ENCODE results near the gene CARD8. TPM values are rescaled to one million over a fixed set of nuclear protein-coding genes. Genes with fewer than 3 reads are reported as not detected.
"Not testable (repeated sequence)": the region's sequence is repeated elsewhere in the genome, so short reads cannot be mapped to it uniquely, and the experiment has no call there.

The CARD8 gene, protein sequence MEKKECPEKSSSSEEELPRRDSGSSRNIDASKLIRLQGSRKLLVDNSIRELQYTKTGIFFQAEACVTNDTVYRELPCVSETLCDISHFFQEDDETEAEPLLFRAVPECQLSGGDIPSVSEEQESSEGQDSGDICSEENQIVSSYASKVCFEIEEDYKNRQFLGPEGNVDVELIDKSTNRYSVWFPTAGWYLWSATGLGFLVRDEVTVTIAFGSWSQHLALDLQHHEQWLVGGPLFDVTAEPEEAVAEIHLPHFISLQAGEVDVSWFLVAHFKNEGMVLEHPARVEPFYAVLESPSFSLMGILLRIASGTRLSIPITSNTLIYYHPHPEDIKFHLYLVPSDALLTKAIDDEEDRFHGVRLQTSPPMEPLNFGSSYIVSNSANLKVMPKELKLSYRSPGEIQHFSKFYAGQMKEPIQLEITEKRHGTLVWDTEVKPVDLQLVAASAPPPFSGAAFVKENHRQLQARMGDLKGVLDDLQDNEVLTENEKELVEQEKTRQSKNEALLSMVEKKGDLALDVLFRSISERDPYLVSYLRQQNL
- polyA plus RNA-seq (ENCODE audit: insufficient read length in 3 of 3), result 10 to 100 TPM; 50.6 to 61.0 (median 55.2) TPM

DNA sequence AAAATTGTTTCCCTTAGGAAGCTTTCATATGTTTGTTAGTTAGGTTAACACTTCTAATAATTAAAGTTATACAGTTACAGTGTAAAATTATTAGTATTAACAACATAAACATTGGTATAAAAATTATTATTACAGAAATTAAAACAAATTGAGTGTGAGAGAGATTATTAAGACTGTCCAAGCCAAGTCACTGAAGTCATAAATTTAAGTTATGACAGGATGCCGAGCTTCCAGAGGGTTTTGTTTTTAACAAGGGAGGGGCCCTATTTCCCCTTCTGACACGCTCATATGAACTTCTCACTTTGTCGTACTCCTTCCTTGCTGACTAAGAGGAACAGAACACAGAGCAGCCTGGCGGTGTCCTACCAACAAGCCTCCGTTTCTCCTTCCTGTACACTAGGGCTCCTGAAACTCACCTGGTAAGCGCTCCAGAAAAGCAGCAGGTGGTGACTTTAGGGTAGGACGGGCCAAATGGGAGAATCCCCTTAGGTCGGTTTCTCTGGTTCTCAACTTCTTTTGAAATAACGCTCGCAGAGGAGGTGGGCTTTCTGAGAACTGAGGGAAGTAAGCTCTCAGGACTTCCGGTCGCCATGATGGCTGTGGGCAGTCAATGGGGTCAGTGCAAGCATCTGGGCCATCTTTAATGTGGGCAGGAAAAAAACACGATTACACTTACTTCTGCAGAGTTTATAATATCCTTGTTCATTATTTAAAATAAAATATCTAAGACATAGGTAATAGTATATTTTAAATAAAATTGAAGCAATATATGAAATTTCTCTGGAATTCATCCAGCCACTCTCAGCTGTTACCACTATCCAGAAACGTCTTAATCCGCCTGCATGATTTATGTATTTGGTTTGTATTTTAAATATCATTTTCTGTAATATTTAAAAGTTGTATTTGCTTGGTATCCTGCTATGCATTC is at the start of gene CARD8:
TSS of gene CARD8 (minus strand) at position 537 of the 928 bp plus-strand sequence. CDS start 14,892 bp downstream, outside the sequence.
- peak; percentile 87 to 88 (median 88) for DNase-seq (ENCODE audit: low read depth in 3 of 3, low spot score in 2 of 3)

DNA sequence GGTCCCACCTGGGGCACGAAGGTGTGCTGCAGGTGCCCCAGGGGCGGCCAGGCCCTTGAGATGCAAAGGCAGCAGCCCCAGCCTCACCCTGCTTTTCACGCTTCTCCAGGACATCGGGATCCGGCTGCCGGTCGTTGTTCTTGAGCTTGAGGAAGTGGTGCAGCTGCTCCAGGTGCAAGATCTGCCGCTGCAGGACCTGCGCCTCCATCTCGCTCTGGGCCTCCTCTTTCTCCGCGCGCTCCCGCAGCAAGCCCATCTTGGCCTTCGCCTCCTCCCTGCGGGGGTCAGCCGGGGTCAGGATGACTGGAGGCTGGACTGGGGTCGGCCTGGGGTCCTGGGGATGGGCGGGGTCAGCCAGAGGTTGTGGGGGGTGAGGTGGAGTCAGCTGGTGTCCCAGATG is 48.2 kb upstream of the CARD8 start:
- DNase-seq (ENCODE audit: low read depth in 3 of 3, low spot score in 2 of 3), result no peak

DNA sequence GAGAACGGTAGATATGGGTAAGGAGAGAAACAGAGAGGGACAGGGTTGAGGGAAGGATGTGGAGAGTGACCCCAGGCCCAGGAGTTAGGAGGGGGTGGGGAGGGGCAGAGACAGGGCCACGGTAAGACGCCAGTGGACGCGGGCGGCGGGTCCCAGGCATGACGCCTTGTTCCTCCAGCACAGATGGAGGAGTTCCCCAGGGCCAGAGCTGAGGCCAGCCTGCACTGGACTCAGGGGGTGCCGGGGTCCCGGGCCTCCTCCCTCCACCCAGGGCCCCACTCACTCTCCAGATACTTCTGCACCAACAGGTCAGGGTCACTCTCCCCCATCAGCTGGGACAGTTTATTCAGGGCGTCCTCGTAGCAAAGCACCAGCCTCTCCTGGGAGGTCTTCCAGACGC is 47.7 kb upstream of the CARD8 start:
- no peak for DNase-seq (ENCODE audit: low read depth in 3 of 3, low spot score in 2 of 3)

DNA sequence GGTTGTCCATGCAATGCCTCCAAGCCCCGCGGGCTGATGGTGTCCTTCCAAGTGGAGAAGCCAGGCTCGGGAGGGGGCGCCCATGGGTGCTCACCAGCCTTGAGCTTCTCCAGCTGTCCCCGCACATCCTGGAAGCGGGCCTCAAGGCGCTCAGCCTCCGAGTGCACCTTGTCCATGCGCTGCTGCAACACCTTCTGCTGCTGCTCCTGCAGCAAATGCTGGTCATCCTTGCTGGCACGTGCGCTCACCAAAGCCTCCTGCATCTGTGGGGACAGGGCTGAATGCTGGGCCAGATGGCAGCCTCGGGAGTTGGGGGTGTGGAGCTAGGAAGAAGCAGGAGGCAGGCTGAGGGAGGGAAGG is 46.9 kb upstream of the CARD8 start:
- no peak for DNase-seq (ENCODE audit: low read depth in 3 of 3, low spot score in 2 of 3)

DNA sequence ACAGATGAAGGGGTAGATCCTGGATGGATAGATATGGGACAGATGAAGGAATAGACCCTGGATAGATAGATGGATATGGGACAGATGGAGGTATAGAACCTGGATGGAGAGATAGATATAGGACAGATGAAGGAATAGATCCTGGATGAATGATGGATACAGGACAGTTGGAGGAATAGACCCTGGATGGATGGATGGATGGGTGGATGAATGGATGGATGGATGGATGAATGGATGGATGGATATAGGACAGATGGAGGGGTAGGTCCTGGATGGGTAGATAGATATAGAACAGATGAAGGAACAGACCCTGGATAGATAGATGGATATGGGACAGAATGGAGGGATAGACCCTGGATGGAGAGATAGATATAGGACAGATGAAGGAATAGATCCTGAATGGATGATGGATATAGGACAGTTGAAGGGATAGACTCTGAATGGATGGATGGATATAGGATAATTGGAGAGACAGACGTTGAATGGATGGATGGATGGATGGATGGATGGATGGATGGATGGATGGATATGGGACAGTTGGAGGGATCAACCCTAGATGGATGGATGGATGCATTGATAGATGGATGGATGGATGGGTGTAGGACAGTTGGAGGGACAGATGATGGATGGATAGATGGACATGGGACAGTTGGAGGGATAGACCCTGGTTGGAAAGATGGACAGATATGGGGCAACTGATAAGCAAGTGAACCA is 46.3 kb upstream of the CARD8 start:
- no peak for DNase-seq (ENCODE audit: low read depth in 3 of 3, low spot score in 2 of 3)

DNA sequence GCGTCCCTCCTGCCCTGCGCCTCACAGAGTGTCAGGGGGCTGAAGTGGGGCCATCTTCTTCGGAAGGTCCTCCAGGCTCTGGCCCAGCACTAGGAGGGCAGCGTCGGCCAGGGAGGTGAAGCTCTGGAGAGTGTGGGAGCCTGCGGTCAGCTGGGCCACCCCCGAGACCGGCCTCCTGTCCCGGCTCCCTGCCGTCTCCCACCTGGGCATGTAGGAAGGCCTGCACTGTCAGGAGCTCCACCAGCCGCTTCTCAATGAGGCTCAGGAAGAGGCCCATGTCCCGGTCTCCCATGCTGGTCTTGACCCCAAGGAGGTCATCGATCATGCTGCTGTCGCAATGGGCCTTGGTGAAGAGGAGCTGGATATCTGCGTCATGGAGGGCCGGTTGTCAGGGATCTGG is 42.3 kb upstream of the CARD8 start:
- no peak for DNase-seq (ENCODE audit: low read depth in 3 of 3, low spot score in 2 of 3)

DNA sequence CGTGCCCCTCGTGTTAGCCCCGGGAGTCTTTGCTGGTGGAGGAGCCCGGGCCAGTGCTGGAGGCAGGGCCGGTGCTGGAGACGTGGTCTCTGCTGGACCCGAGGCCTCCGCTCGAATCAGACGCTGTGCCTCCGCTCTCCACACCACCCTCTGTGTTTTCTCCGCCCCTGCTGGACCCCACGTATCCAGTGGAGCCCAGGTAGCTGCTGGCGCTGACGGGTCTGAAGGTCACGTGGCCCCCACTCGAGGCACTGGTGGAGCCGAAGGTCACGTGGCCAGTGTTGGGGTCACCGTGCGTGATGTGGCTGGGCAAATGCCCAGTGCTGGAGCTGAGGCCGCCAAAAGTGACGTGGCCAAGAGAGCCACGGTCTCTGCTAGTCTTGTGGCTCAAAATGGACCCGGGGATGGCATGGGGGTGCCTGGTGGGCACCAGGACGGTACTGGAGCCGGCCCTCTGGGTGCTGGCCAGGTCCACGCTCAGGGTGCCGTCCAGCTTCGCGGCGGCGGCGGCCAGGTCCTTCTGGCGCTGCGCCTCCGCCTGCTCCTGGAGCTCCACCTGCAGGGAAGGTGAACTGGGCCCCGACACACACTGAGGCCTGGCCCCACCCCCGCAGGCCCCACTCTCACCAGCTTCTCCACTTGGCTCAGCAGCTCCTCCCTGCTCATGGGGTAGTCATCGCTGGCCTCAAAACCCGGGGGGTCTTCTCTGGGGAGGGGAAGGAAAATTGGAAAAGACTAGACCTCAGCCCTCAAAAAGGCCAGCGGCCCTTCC is 41.4 kb upstream of the CARD8 start:
- DNase-seq (ENCODE audit: low read depth in 3 of 3, low spot score in 2 of 3), result no peak

DNA sequence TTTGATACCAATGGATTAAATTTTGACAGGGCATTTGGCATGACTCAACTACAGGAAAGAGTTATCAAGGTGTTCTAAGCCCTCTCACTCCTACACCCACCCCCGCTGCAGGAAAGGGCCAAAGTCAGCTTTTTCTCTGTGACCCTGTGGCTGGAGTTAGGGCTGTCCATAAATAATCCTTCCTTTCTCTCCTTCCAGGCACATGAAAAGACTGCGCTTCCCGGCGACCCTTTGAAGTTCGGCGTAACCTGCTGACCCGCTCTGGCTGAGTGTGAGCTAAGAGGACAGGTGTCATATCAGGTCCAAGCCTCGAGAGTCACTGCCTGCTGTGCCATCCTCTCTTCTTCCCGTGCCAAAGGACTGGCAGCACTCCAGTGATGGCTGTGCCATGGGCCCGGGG is 39.7 kb upstream of the CARD8 start:
- DNase-seq (ENCODE audit: low read depth in 3 of 3, low spot score in 2 of 3), result no peak

DNA sequence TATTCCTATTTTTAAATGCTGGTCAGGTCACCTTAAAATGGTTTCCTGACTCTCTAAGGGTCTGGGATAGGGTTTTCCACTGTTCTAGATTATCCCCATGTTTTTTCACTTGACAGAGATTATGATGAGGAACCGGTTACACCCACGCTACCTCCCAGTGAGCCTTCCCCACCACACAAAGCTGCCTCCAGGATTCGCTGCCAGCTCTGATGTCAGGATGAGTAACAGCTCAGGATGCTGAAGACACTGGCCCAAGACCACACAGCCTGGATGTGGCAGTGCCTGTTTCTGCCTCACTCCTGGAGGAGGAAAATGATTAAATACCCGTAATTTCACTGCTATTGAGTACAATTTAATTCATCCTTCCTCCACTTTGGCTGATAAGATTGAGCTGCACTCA is 37.1 kb upstream of the CARD8 start:
- no peak for DNase-seq (ENCODE audit: low read depth in 3 of 3, low spot score in 2 of 3)

DNA sequence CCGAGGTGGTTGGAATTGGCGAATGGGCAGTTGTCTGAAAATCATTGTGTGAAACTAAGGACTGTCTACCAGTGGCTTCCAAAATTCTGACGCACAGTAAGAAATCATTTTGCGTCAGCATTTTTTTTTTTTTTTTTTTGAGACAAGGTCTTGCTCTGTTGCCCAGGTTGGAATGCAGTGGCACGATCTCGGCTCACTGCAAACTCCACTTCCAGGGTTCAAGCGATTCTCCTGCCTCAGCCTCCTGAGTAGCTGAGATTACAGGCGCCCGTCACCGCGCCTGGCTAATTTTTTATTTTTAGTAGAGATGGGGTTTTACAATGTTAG is 35.7 kb upstream of the CARD8 start:
- not testable (repeated sequence) for DNase-seq (ENCODE audit: low read depth in 3 of 3, low spot score in 2 of 3)

DNA sequence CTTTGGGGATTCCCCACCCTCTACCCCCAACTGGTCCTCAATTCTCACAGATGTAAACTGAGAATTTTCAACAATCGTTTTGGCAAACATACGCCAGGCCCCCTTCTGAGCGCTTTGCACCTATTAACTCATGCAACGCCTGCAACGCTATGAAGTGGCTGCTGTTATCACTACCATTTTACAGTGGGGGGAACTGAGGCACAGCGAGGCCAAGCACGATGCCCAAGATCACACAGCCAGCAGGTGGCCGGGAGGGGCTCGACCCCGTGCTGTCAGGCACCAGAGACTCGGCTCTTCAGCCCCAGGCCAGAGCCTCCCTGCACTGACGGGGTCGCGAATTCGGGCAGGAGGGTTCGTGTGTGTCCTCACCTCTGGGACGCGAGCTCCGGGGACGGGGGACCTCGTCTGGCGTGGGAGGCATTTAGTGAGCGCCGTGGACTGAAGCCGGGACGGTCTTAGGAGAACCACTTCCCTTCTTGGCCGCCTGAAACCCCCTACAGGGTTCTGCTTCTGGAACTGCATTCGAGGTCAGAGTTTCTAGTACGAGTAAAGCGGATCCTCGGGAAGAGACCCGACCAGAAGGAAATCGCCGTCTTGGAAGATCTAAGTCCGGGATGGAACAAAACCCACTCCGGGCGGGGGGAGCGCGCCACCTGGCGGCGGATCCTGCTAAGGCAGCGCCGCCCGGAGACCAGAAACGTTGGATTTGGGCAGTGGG is 35.2 kb upstream of the CARD8 start:
- DNase-seq (ENCODE audit: low read depth in 3 of 3, low spot score in 2 of 3), result peak; percentile 60 to 67 (median 67)

DNA sequence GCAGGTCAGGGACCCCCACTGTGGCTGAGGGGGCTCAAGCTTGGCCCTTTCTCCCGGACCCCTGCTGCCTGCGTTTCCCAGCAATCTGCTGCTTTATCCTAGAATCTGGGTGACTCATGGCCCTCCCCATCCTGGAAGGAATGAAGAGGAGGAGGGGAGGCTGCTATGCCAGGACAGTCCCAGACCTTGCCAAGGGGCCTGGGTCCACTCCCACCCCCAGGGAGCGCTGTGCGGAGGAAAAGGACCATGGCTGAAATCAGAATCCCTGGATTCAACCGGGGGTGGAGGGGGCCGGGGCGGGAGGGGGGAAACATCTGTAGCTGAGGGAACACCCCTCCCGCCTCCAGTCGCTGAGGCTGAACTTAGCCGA is 34.7 kb upstream of the CARD8 start:
- DNase-seq (ENCODE audit: low read depth in 3 of 3, low spot score in 2 of 3), result no peak

DNA sequence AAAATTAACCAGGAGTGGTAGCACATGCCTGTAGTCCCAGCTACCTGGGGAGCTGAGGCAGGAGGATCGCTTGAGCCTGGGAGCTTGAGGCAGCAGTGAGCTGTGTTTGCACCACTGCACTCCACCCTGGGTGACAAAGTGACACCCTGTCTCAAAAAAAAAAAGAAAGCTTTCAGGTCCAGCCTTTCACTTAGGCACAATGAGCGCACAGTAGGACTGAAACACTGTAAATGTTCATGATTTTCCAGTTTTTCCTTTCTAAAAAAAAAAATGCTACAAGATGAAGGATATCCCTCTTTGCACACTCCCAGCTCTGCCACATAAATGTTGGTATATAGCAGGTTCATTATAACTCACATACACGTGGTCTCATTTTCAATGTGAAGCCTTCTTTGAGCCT is 32.0 kb upstream of the CARD8 start:
- DNase-seq (ENCODE audit: low read depth in 3 of 3, low spot score in 2 of 3), result no peak

DNA sequence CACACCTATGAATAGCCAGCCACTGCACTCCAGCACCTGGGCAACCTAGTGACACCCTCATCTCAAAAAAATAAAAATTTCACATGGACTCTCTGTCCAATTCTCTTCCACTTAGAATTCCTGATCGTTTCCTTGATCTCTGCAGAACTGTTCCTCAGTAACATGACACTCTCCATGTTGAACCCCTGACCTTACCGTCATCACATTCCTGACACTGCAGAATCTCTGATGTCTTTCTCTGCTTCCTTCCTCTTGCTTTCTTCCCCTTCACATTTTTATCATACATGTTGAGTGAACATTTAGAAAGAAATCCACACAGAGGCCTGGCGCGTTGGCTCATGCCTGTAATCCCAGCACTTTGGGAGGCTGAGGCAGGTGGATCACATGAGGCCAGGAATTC is 29.2 kb upstream of the CARD8 start:
- DNase-seq (ENCODE audit: low read depth in 3 of 3, low spot score in 2 of 3), result no peak

DNA sequence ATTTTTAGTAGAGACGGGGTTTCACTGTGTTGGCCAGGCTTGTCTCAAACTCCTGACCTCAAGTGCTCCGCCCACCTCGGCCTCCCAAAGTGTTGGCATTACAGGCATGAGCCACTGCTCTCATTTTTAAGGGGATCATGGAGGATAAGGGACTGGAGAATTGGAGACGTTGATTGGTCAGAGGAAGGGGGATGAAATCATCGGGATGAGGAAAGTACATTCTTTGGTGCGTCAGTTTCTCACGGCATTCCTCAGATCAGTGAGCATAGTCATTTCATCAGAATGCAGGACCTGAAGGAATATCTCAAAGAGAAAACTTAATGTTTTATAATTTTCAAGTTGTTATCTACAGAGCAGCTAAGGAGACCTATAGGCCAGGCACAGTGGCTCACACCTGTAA is 28.2 kb upstream of the CARD8 start:
- DNase-seq (ENCODE audit: low read depth in 3 of 3, low spot score in 2 of 3), result no peak

DNA sequence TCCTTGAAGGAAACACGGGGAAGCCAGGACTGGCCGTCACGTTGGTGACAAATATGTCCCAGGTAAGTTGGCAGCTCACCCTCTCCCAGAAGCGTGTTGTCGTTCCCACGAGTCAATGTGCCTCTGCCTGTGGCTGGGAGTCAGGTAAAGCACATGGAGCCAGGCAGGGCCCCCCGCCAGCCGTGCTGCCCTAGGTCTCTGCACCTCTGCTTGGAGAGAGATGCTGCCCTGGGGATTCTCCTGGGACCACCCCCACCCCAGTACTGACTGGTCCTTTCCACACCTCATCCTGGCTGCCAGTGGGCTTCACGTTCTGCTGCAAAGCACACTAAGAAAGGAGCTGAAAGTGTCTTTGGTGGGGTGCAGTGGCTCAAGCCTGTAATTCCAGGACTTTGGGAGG is 24.0 kb upstream of the CARD8 start:
- no peak for DNase-seq (ENCODE audit: low read depth in 3 of 3, low spot score in 2 of 3)

DNA sequence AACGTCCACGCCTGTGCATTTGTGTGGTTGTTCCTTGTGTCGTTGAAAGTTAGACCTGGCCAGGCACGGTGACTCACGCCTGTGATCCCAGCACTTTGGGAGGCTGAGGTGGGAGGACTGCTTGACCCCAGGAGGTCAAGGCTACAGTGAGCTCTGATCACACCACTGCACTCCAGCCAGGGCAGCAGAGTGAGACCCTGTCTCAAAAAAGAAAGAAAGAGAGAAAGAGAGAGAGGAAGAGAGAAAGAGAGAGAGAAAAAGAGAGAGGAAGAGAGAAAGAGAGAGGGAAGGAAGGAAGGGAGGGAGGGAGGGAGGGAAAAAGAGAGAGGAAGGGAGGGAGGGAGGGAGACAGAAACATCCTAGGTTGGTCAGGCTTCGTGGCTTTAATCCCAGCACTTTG is 19.2 kb upstream of the CARD8 start:
- DNase-seq (ENCODE audit: low read depth in 3 of 3, low spot score in 2 of 3), result no peak

DNA sequence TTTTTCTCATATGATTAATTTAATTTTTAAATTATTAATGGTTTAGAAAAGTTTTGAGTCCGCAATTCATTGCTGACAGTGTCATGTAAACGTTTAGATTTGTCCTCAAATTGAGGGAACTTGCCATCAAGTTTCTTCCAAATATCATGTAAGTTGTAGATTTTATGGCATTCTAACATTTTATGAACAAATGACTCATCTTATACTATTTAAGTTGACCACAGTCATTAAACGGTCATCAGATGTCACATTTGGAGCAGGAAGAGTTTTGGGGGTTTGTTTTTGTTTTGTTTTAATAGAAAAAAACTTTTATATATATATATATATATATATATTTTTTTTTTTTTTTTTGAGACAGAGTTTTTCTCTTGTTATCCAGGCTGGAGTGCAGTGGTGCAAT is 18.5 kb upstream of the CARD8 start:
- DNase-seq (ENCODE audit: low read depth in 3 of 3, low spot score in 2 of 3), result no peak

DNA sequence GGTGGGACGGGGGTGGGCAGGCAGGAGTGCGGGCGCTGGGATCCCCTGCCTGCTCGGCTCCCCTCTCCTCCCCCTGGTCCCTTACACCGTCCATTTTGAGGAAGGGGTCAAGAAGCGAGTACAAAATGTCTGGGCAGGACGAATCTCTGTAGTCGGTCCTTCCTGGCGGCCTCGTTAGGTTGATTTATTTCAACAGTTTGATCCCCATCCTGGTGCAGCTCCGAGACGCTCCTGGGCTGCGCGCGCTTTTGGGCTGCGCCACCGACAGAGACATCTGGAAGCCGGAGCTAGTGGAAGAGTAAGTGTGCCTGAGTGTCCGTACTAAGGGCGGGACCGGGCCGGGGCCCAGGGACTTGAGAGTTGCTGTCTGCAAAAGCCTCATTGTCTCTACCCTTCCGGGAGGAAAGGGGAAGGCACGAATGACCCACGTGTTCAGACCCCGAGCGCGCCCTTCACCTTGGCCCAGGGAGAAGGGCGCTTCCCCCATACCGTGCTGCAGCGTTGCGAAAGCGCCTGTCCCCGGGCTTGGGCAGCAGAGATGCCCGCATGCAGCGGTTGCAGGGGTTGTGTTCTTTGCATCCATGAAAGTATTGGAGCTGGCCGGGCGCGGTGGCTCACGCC is 15.9 kb upstream of the CARD8 start:
- peak; percentile 48 to 60 (median 57) for DNase-seq (ENCODE audit: low read depth in 3 of 3, low spot score in 2 of 3)
